Measurements from ENCODE around the gene TSHZ3.

The TSHZ3 gene

GRCh38 chr19:31339411-31339810 is 9.8 kb downstream of the TSHZ3 start:
- no peak for DNase-seq (ENCODE audit: insufficient read length, low spot score)
- FAIRE-seq: no peak

GRCh38 chr19:31338069-31338776 is 11.0 kb downstream of the TSHZ3 start:
- FAIRE-seq (no peak), DNase-seq (ENCODE audit: insufficient read length, low spot score) (no peak)

- no peak for DNase-seq (ENCODE audit: insufficient read length, low spot score)
- FAIRE-seq: no peak
These were observed 12.0 kb downstream of the TSHZ3 start for GRCh38 chr19:31337008-31337914.

- DNase-seq (ENCODE audit: insufficient read length, low spot score) (no peak), FAIRE-seq (no peak)
These were observed 13.5 kb downstream of the TSHZ3 start for GRCh38 chr19:31335716-31336115.

- DNase-seq (ENCODE audit: insufficient read length, low spot score) (no peak), FAIRE-seq (no peak)
These were observed 14.2 kb downstream of the TSHZ3 start for GRCh38 chr19:31334849-31335624.

- no peak for DNase-seq (ENCODE audit: insufficient read length, low spot score)
- FAIRE-seq: no peak
These were observed 15.0 kb downstream of the TSHZ3 start for GRCh38 chr19:31334101-31334848.

GRCh38 chr19:31332096-31332495 is 17.1 kb downstream of the TSHZ3 start:
- DNase-seq (ENCODE audit: insufficient read length, low spot score) (no peak), FAIRE-seq (no peak)

- no peak for FAIRE-seq
- DNase-seq (ENCODE audit: insufficient read length, low spot score): no peak
These were observed 17.7 kb downstream of the TSHZ3 start for GRCh38 chr19:31331536-31331935.

GRCh38 chr19:31330761-31331160 is 18.5 kb downstream of the TSHZ3 start:
- no peak for DNase-seq (ENCODE audit: insufficient read length, low spot score)
- no peak for FAIRE-seq

GRCh38 chr19:31330237-31330636 is 19.0 kb downstream of the TSHZ3 start:
- no peak for FAIRE-seq
- DNase-seq (ENCODE audit: insufficient read length, low spot score): no peak

GRCh38 chr19:31329819-31330218 is 19.4 kb downstream of the TSHZ3 start:
- DNase-seq (ENCODE audit: insufficient read length, low spot score) (no peak), FAIRE-seq (no peak)

GRCh38 chr19:31328238-31328637 is 21.0 kb downstream of the TSHZ3 start:
- no peak for FAIRE-seq
- no peak for DNase-seq (ENCODE audit: insufficient read length, low spot score)

GRCh38 chr19:31326329-31327028 is 22.8 kb downstream of the TSHZ3 start:
- FAIRE-seq: no peak
- no peak for DNase-seq (ENCODE audit: insufficient read length, low spot score)

- no peak for DNase-seq (ENCODE audit: insufficient read length, low spot score)
- no peak for FAIRE-seq
These were observed 23.9 kb downstream of the TSHZ3 start for GRCh38 chr19:31325342-31325741.

- DNase-seq (ENCODE audit: insufficient read length, low spot score): no peak
These were observed 29.8 kb downstream of the TSHZ3 start for GRCh38 chr19:31319465-31319864.

GRCh38 chr19:31318790-31319425 is 30.3 kb downstream of the TSHZ3 start:
- DNase-seq (ENCODE audit: insufficient read length, low spot score) (no peak), FAIRE-seq (no peak)

More at GRCh38 chr19:31319465-31319864, 29.8 kb downstream of the TSHZ3 start:
- FAIRE-seq: no peak

- FAIRE-seq (no peak), DNase-seq (ENCODE audit: insufficient read length, low spot score) (no peak)
These were observed 31.7 kb downstream of the TSHZ3 start for GRCh38 chr19:31317570-31317969.

- DNase-seq (ENCODE audit: insufficient read length, low spot score): no peak
- FAIRE-seq: no peak
These were observed 32.1 kb downstream of the TSHZ3 start for GRCh38 chr19:31317093-31317492.

GRCh38 chr19:31316201-31316951 is 32.9 kb downstream of the TSHZ3 start:
- FAIRE-seq: no peak
- DNase-seq (ENCODE audit: insufficient read length, low spot score): no peak
